Hypothalamus (tissue), 51 donors: Measurements from ENCODE around the gene RAB36.

Source experiments
- DNase-seq, 51 donors: peaks; one replicate each; lab custom pipeline; 2025; lab: John Stamatoyannopoulos, UW

Gene RAB36

GRCh38 chr22:23144932-23145877 lies at the start of gene RAB36:
RAB36 (plus strand) TSS chr22:23145477; CDS start chr22:23146617, 1,140 bp downstream.
- peak; percentile 23 to 99 (median 93) for DNase-seq

DNA sequence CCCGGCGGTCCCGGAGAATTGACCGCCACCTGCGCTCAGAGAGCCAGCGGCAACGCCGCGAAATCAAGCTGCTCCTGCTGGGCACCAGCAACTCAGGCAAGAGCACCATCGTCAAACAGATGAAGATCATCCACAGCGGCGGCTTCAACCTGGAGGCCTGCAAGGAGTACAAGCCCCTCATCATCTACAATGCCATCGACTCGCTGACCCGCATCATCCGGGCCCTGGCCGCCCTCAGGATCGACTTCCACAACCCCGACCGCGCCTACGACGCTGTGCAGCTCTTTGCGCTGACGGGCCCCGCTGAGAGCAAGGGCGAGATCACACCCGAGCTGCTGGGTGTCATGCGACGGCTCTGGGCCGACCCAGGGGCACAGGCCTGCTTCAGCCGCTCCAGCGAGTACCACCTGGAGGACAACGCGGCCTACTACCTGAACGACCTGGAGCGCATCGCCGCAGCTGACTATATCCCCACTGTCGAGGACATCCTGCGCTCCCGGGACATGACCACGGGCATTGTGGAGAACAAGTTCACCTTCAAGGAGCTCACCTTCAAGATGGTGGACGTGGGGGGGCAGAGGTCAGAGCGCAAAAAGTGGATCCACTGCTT lies 49.4 kb upstream of the RAB36 start:
- no peak for DNase-seq

DNA sequence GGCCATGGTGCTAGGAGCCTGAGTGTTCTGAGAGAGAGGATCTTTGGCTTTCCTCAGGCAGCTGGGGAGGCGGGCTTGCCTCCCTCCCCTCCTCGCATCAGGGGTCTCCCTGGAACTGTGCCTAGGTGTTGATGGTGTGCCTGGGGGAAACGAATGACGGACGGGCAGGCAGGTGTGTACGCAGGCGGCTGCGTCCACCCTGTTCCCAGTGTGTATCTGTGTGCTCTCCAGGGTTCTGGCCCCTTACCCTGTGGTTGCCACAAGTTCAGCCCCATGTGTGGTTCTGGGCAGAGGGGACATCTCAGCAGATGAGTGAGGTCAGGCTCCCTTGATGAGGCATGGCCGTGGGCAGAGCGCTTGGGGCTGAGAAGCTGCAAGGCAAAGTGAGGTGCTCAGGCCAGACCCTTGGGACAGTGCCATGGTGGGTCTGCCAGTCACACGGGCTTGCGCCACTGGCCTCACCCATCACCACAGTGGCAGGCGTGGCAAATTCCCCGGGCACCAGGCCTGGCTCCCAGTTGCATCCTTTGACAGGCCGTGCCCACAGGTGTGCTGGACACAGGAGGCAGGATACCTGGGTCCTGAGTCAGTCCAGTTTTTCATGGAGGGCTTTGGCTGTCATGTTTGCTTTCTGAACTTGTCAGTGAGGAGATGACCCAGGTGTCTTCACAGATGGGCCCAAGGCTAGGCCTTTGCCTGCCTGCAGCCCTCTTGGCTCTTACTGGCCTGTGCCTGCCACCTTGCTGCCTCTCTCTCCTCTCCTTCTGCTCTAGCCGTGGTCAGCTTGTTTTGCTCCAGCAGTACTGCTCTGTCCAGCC lies 47.7 kb upstream of the RAB36 start:
- DNase-seq: no peak

- DNase-seq: peak in 1 of 51 donors; percentile 48
Measured at GRCh38 chr22:23098230-23098705, 47.0 kb upstream of the RAB36 start.

- DNase-seq: peak in 45 of 51 donors; percentile 13 to 85 (median 66)
Measured at GRCh38 chr22:23098718-23099530, 46.4 kb upstream of the RAB36 start.

DNA sequence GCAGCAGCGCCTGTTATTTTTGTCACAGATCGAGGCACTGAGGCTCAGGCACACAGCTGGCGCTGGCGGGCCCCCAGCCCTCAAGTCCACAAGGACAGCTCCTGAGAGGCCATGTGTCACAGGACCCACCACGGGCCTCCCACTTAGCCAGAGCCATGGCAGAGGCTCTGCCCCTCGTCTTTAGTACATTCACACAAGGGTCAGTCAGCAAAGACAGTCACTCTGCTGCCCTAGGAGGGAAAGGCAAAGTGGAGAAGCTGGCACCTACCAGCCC lies 45.8 kb upstream of the RAB36 start:
- no peak for DNase-seq

- DNase-seq: no peak
Measured at GRCh38 chr22:23100124-23100801, 45.0 kb upstream of the RAB36 start.

DNA sequence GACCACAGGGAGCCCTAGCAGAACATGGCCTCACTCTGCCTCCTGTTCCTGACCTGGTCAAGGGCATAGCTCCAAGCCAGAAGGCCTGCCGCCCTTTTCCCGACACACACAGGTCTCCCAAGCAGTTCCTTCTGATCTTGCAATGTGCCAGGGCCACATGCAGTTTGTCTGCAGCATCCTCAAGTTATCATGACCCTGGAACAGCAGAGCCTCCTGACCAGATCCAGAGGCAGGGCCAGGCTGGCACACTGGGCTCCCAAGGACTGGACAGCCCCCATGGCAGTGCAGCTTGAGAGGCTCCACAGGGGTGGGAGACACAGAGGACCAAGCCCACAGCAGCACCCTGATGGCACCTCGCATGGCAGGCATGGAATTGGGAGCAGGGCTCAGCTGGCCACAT lies 43.8 kb upstream of the RAB36 start:
- DNase-seq: no peak

- DNase-seq: no peak
Measured at GRCh38 chr22:23102002-23102655, 43.1 kb upstream of the RAB36 start.

- DNase-seq: peak in 14 of 51 donors; percentile 12 to 44 (median 24)
Measured at GRCh38 chr22:23102776-23103175, 42.5 kb upstream of the RAB36 start.

DNA sequence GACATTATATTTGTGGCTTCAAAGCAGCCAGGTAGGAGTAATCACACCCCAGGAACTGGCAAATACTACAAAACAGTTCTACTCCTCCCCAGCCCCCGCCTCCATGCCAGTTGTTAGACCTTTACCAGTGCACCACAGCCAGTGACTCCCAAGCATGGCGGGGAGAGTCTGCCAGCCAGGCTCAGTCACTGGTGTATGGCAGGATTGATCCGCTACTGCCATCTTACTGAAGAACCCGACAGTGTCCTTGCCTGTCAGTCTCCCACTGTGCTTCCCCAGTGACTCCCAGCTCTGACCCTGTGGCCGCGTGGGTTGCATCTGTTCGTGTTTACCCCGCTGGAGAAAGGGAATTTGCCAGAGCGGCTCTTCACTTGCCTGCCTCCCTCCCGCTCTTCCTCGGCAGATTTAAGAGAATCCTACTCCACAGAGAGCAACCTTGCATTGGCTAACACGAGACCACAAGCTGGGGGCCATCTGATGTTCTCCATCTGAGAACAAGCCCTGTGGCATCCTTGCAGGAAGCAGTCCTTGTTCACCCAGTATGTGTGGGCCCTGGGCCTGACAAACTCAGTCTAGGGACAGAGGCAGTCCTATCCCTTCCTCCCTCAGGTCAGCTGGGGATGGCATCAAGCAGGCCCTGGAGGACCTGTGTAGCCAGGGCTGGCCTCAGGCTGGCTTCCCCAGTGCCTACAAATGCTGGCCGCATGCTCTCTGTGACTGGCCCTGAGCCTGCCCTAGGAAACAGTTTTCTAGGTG lies 41.9 kb upstream of the RAB36 start:
- DNase-seq: peak in 13 of 51 donors; percentile 18 to 49 (median 34)

GRCh38 chr22:23104187-23104971 lies 40.9 kb upstream of the RAB36 start:
- peak in 5 of 51 donors; percentile 17 to 35 (median 33) for DNase-seq

DNA sequence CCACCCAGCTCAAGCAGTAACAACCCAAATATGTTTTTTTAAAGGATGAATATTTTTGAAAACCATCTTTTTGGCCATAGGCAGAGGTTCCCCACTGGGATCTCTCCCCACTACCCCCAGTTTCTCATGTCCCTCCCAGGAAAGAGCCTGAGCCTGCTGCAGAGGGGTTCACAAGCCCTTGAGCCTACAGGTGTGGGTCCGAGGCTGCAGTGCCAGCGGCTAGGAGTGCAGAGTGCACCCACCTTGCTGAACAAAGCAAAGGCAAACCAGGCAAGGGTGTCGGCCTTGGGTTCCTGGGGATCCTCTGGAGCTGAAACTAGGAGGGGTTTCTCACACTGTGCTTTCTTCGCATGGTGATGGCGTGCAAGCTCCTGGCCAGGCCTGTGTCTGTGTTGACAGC lies 40.0 kb upstream of the RAB36 start:
- DNase-seq: no peak

DNA sequence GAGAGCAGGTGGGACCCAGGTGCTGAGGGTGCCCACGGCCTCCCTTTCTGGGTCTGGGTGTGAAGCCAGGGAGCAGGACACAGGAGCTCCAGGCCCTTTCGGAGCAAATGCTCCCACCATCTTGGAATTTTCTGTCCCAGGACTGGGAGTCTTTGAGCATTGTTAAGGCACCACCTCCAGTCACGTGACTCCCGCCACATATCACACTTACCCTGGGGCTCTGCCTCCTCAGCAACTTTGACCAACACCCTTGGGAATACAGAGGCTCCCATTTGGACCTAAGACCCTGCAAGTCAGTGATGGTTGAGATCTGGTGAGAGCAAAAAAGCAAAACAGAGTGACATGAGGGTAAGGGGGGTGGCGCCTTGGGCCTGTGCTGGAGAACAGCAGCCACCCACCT lies 39.4 kb upstream of the RAB36 start:
- no peak for DNase-seq

- DNase-seq: peak in 1 of 51 donors; percentile 17
Measured at GRCh38 chr22:23106344-23106743, 38.9 kb upstream of the RAB36 start.

DNA sequence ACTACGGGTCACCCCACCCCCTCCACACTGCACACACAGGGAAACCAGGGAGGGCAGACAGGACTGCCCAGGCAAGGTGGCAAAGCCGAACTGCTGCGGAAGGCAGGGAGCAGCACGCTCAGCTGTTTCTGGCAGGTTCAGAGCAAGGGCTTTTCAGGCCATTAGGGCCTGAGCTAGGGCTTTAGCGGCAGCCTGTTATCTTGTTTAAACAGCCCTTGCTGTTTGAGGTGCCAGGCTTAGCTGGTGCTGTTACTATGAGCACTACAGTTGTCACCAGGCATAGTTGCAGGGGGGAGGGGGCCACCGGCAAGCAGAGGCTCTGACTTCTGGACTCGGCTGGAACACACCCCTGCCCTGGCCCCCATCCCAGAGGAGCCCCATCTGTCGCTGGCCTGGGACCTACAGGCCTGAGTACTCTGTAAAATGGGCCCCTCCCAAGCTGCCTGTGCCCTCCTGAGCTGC lies 38.3 kb upstream of the RAB36 start:
- peak in 2 of 51 donors; percentile 16 to 26 for DNase-seq

GRCh38 chr22:23107487-23108248 lies 37.6 kb upstream of the RAB36 start:
- no peak for DNase-seq
